Activated T-cell treated with anti-CD3 and anti-CD28 coated beads, Interleukin-2, amount 50 U/mL, for 4 hours (primary cell): ENCODE measurements around the gene CLMP. TPM values are rescaled to one million over a fixed set of nuclear protein-coding genes. Genes with fewer than 3 reads are reported as not detected.
A peak's percentile ranks its signal among the peaks of the same experiment; 100 is the strongest.
"Not testable (repeated sequence)": the region's sequence is repeated elsewhere in the genome, so short reads cannot be mapped to it uniquely, and the experiment has no call there.

ENCODE experiments used
- ATAC-seq, 2 donors: fragments of 200-7000 bp; cut with Tn5 transposase; one replicate each; pipeline ENCODE4 v1.10.0; 2021
- DNase-seq: peaks from one replicate; pipeline ENCODE4 v3.0.0-alpha.2; 2020
- H3K27me3 Mint-ChIP-seq: one replicate; pipeline ENCODE4 v1.8.0; 2021; ENCODE audit warnings: low read depth, mixed read lengths
- H3K36me3 Mint-ChIP-seq: one replicate; pipeline ENCODE4 v1.8.0; 2022; ENCODE audit warnings: mixed read lengths; ENCODE audit not compliant: insufficient read depth
- H3K4me1 Mint-ChIP-seq: one replicate; pipeline ENCODE4 v1.8.0; 2021; ENCODE audit warnings: low read depth, mixed read lengths
- H3K4me3 Mint-ChIP-seq: one replicate; pipeline ENCODE4 v1.8.0; 2021; ENCODE audit warnings: mild to moderate bottlenecking, moderate library complexity, mixed read lengths
- H3K9me3 Mint-ChIP-seq: one replicate; pipeline ENCODE4 v1.8.0; 2021; ENCODE audit warnings: mixed read lengths
- total RNA-seq, 3 donors: library from RNA; stranded (reverse); gene quantifications; one replicate each; pipeline ENCODE4 v1.2.1, GENCODE V29; 2021

Gene CLMP
- total RNA-seq, 3 donors from 2014 or later, result 0.11 to 0.25 (median 0.11) TPM

DNA sequence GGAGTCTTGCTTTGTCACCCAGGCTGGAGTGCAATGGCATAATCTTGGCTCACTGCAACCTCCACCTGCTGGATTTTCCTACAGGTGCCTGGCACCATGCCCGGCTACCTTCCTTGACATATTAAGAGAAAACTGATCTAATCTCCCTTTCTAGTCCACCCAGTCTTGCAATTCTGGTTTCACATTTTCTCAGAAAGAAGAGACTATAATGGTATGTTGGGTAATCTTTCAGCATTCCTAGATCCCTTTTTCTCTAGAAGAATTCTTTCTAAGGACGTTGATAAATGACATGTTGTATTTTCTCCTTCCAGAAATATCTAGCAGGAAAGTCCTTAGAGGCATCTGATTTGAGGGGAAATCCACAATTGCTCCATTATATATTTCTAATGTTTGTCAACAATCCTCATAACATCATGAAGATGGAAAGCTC is 122.7 kb downstream of the CLMP start:
- Mint-ChIP-seq H3K27me3 (no peaks in the 10 kb centered on the region), H3K36me3 (peaks cover 3% of the 10 kb centered on the region), H3K4me3 (no peak overlapping the region), H3K9me3 (no peaks in the 10 kb centered on the region), H3K4me1 (peaks cover 57% of the 10 kb centered on the region)
- no peak for ATAC-seq
- no peak for DNase-seq

DNA sequence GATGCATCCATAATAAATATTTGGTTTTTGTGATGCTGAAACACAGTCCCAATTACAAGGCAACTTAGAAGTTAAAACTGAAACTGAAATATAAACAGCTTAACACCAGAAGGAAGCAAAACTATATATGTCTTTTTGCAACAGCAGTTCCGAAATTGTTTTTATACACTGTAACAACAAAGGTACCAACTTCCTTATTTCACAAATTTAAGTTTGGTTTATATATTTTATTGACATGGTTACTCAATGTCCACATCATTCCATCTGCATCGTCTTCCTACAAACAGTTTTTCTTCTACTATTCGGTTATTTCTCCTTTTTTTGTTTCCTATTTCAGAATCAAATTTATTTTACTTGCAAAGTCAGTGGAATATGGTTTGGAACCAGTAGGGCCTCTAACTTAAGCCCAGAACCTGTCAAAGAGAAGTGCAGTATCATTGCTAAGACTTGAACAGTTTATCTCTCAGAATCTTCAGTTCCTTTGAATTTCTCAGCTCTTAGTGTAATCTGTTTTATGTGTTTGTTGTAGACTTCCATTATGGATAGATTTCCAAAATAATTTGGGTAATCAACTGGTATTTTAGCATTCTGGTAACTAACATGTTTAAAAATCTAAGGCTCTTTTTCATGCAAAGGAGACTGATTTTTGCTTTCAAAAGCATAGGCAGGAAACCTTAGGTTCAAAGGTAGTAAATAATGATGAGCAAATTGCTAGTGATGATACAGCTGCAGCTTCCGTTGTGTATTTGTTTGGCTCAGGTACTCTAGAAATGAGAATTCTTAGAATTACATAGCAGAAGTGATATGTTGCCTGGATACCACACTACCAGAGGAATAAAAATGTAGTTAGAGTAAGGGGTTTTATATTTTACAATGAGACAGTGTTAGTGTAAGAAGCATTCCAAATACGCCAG is 124.9 kb downstream of the CLMP start:
- DNase-seq (no peak), ATAC-seq (peak; percentile 72 to 78)
- H3K27me3 Mint-ChIP-seq, result no peaks in the 10 kb centered on the region
- H3K9me3 Mint-ChIP-seq, result no peaks in the 10 kb centered on the region
- H3K4me1 Mint-ChIP-seq, result peaks cover 61% of the 10 kb centered on the region
- peaks cover 6% of the 10 kb centered on the region for H3K36me3 Mint-ChIP-seq
- H3K4me3 Mint-ChIP-seq, result peak overlapping the region; percentile 82

DNA sequence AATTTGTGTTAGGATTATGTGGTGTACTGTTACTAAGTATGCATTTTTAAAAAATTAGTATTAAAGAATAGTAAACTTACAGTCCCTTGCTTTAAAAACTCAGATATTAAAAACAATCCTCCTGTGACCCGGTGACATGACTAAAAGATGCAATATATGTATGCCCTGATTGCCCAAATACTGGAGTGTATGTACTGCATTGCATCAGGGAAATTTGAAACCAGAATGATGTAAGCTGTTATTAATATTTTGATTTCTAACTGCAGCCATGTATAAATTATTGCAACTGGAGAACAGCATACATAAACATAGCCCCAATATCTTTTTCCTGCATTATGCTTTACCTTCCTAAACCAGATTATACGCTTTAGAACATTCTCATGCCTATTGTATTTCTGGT is 129.4 kb downstream of the CLMP start:
- H3K27me3 Mint-ChIP-seq, result no peaks in the 10 kb centered on the region
- DNase-seq (no peak), ATAC-seq (no peak)
- H3K4me1 Mint-ChIP-seq, result peaks cover 43% of the 10 kb centered on the region
- H3K9me3 Mint-ChIP-seq, result no peaks in the 10 kb centered on the region
- H3K36me3 Mint-ChIP-seq, result peaks cover 22% of the 10 kb centered on the region
- H3K4me3 Mint-ChIP-seq, result no peak overlapping the region

DNA sequence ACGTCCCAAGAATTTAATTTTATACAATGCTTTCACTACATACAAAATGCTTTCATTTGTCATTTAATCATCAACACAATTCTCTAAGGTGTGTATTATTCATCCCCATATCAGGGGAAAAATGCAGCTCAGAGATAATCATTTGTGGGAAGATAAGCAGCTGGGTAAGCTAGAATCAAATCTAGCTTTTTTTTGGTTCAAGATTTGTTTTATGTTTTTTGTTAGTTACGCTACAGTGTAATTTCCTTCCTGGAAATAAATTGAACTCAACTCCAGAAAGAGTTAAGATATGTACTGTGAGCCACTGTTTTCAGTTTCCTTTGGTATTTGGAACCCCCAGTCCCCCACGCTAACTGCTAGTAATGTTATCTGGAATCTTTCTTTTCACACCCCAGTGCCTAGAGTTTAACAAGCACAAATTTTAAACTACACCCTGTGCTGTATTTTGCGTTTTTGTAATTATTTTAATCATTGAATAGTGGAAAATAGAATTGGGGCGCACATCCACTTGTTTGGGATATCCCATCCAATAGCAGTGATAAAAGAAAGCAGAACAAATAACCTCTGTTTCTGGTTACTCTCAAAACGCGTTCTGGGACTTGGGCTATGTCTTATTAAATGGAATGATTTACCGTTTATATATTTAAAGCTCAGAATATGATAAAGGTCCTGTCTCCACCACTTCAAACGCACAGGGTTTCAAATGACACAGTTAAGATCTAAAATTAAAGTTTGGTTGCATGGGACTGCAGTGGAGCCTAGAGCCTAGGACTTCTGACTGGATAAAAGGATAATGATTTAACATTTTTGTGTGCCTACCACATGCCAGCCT is 131.0 kb downstream of the CLMP start:
- Mint-ChIP-seq H3K4me1 (peaks cover 36% of the 10 kb centered on the region), H3K27me3 (no peaks in the 10 kb centered on the region), H3K36me3 (peaks cover 38% of the 10 kb centered on the region), H3K9me3 (no peaks in the 10 kb centered on the region), H3K4me3 (peak overlapping the region; percentile 99)
- ATAC-seq, result peak; percentile 3 to 4
- DNase-seq, result no peak

DNA sequence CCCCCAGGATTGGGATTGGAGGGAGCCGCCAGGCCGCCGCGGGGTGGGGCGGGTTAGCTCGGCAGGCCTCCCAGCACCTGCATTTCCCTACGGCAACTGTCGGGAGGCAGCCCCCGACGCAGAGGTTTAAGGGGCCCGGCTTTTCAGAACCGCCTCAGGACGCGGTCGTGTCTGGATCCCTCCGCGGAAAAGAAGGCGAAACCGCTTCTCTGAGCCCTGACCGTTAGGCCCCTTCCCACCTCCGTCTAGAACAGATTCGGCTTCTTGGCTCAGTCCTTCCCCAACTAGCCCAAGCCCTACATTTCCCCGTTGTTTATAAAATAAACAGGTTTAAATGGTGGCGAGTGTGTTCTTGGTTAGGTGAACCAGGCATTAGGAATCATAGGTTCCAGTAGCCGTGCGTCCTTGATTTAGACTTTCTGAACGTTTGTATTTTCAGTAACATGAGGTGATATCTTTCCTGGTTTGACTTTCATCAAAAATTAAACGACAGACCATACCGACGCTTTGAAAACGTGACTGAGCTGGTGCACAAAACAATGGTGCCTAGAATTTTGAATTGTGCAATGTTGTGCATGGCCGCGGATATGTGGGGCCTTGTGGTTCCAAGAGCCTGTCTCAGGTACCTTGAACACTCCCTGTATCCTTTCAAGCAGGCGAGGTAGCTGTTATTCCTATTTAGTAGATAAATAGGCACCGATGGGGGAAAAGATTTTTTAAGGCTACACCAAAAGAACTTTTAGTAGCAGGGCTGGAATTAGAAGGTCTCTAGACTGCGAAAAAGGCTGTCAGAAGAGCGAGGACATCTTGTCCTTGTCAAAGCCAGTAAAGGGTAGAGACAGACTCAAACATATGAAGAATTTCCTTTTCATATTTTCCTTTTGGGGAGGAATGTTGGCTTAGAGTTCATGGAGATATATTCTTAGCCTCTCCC is 131.9 kb downstream of the CLMP start:
- DNase-seq, result peak; percentile 18
- peak; percentile 2 to 4 for ATAC-seq
- peak overlapping the region; percentile 99 for H3K4me3 Mint-ChIP-seq

DNA sequence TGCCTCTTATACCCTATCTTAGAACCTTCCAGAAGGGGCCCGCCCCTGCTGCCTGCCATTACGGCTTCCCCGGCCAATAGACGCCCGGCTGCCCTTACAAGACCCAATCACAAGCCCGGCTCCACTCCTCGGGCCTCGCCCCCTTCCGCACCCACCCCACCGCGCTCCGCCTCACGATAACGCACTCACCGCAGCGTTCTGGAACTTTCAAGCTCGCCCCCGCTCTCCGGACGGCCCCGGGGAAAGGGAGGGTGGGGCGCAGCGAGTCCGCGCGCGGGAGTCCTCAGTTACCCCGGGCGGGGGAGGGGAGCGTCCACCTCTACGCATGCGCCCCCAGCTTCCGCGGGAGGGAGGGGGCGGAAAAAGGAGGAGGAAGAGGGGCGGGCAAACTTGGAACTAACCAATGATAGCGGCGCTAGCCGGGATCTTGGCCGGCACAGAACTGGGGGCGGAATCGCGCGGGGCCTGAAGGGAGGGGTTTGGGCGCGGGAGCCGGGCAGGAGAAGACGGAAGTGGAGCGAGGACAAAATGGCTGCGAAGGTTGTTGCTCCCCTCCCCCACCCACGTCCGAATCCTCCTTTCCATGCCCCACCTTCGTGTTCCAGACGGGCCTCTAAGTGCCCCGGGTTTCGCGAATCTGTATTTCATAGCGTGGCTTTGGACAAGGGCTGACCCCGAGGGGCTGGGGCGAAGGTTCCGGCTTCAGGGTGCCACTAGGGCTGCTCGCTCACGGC is 132.7 kb downstream of the CLMP start:
- peak; percentile 99 for DNase-seq
- peaks cover 55% of the 10 kb centered on the region for H3K36me3 Mint-ChIP-seq
- no peaks in the 10 kb centered on the region for H3K27me3 Mint-ChIP-seq
- no peaks in the 10 kb centered on the region for H3K9me3 Mint-ChIP-seq
- peak overlapping the region; percentile 99 for H3K4me3 Mint-ChIP-seq
- ATAC-seq, result peak; percentile 85 to 88
- peaks cover 44% of the 10 kb centered on the region for H3K4me1 Mint-ChIP-seq

More for the DNA sequence above, 131.9 kb downstream of the CLMP start:
- peaks cover 47% of the 10 kb centered on the region for H3K36me3 Mint-ChIP-seq
- H3K4me1 Mint-ChIP-seq, result peaks cover 36% of the 10 kb centered on the region
- no peaks in the 10 kb centered on the region for H3K9me3 Mint-ChIP-seq
- H3K27me3 Mint-ChIP-seq, result no peaks in the 10 kb centered on the region

DNA sequence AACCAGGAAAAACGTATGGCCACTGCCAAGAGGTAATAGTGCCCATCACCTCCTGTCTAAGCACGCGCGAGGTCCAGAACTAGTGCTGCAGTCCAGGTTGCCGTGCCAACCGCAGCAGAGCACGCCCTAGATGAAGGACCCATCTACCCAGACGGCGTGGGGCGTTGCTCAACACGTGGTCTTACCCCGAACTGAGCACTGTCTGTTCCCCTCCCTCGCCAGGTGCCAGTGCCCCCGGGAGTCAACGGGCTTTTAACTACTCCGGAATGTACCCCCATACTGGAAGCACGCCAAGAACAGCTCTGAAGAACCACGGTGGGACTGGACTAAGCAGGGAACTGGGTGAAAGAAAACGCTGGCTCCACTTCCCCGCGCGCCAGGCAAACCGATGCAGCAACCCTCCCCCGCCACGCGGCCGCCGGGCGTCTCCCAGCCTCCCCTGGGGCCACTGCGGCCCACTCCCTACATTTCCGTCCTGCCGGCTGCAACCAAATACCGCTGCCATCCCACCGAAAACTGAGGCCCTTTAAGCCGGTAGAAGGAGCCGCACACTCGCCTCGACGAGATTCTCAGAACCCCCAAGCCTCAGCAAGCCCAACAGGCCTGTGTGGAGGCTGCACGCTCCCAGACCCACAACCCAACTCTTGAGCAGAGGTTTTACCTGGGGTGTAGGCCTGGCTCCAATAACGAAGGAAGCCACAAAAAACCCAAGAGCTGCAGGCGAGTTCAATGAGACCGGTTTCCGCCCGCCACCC is 133.5 kb downstream of the CLMP start, which contains the start of gene HSPA8:
HSPA8 (minus strand) TSS at position 734 of the 755 bp plus-strand sequence. CDS start 812 bp downstream, outside the sequence.
- Mint-ChIP-seq H3K9me3 (no peaks in the 10 kb centered on the region), H3K27me3 (no peaks in the 10 kb centered on the region)
- ATAC-seq, result peak in 1 of 2 donors; percentile 13

DNA sequence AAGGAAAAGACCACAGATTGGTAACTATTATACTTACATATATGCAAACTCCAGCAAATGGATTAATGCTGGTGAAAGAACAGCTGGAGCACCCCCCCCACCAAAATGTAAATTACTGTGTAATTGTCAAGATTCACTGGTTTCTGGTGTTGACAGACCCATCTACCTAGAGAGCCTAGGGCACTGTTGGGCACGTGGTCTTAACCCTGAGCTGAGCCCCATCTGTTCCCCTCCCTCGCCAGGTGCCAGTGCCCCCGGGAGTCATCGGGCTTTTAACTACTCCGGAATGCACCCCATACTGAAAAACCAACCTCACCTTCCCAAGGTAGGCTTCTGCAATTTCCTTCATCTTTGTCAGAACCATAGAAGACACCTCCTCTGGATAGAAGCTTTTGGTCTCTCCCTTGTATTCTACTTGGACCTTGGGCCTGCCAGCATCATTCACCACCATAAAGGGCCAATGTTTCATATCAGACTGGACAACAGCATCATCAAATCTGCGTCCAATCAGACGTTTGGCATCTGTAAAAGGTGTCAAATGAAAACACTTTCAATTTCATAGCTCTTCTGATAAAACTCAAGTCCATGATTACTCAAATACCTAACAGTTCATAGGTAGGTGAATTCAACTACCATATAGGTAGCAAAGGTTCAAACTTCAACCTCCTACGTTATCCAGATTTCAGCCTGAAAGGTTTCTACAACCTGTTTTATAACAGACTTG is 134.6 kb downstream of the CLMP start:
- H3K4me3 Mint-ChIP-seq, result peak overlapping the region; percentile 99
- peaks cover 65% of the 10 kb centered on the region for H3K36me3 Mint-ChIP-seq
- no peaks in the 10 kb centered on the region for H3K27me3 Mint-ChIP-seq
- no peaks in the 10 kb centered on the region for H3K9me3 Mint-ChIP-seq
- H3K4me1 Mint-ChIP-seq, result peaks cover 54% of the 10 kb centered on the region
- DNase-seq, result no peak
- no peak for ATAC-seq

More for the DNA sequence above, 133.5 kb downstream of the CLMP start, which contains the start of gene HSPA8:
- peak; percentile 54 for DNase-seq
- peaks cover 62% of the 10 kb centered on the region for H3K36me3 Mint-ChIP-seq
- H3K4me3 Mint-ChIP-seq, result peak within 1 kb of the TSS; percentile 99
- H3K4me1 Mint-ChIP-seq, result peaks cover 51% of the 10 kb centered on the region

DNA sequence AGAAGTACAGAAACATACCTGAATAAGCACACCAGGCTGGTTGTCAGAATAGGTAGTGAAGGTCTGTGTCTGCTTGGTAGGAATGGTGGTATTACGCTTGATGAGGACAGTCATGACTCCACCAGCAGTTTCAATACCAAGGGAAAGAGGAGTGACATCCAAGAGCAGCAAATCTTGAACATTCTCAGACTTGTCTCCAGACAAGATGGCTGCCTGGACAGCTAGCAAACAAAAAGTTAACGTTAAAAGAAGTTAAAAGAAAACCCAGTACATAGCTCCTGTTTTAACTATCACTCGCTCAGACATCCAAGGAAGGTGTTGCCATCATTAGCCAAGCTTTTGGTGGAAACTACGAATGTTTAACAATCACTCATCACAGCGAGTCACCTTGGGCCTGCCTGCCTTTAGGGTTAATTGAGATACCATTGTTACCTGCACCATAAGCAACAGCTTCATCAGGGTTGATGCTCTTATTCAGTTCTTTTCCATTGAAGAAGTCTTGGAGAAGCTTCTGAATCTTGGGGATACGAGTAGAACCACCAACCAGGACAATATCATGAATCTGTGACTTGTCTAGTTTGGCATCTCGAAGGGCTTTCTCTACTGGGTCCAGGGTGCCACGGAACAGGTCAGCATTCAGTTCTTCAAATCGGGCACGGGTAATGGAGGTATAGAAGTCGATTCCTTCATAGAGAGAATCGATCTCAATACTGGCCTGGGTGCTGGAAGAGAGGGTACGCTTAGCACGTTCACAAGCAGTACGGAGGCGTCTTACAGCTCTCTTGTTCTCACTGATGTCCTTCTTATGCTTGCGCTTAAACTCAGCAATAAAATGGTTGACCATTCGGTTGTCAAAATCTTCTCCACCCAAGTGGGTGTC is 135.8 kb downstream of the CLMP start:
- not testable (repeated sequence) for DNase-seq, ATAC-seq, H3K27me3 Mint-ChIP-seq, H3K9me3 Mint-ChIP-seq
- Mint-ChIP-seq H3K4me3 (peak overlapping the region; percentile 99), H3K36me3 (peaks cover 67% of the 10 kb centered on the region), H3K4me1 (peaks cover 52% of the 10 kb centered on the region)

DNA sequence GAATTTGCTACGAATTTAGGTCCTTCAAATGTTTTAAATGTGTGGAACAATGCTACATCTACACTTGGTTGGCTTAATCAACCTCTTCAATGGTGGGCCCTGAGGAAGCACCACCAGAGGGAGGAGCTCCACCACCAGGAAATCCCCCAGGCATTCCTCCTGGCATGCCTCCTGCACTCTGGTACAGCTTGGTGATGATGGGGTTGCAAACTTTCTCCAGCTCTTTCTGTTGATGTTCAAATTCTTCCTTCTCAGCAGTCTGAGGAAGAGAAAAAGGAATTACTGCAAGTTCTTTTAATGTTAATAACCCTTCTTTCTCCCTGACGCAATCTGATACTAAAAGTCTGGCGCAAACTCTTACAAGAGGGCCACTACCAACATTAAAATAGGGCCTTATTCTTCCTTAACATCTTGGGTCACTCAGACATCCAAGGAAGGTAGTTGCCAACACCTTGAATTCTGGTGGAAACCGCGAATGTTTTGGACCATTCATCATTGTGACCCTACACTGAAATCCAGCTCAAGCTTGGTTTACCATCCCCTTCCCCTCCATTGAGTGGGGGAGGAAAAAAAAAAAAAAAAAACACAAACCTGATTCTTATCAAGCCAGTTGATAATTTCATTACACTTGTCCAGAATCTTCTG is 137.3 kb downstream of the CLMP start:
- no peaks in the 10 kb centered on the region for H3K9me3 Mint-ChIP-seq
- DNase-seq (no peak), ATAC-seq (no peak)
- H3K36me3 Mint-ChIP-seq, result peaks cover 65% of the 10 kb centered on the region
- peak overlapping the region; percentile 99 for H3K4me3 Mint-ChIP-seq
- peaks cover 45% of the 10 kb centered on the region for H3K4me1 Mint-ChIP-seq
- H3K27me3 Mint-ChIP-seq, result no peaks in the 10 kb centered on the region
